ENCODE data around the gene ATM.
"Not testable (repeated sequence)": the region's sequence is repeated elsewhere in the genome, so short reads cannot be mapped to it uniquely, and the experiment has no call there.

ATM gene

DNA sequence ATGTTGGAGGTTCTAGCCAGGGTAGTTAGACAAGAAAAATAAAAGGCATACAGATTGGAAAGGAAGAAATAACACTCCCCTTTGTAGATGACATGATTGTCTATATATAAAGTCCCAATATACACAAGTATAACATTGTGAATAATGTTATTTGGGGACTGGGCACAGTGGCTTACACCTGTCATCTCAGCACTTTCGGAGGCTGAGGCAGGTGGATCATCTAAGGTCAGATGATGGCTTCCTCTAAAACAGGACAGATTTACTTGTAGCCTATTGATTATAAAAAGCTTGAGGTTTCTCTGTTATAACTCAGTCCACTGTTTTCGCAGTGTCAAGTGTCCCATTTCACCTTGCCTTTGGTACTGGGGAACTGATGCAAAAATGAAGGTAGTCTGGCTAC, 19.6 kb downstream of the ATM start:
- no peaks in the 10 kb centered on the region for H3K36me3 ChIP-seq (ENCODE audit: control insufficient read depth, insufficient read depth, low read length)
- no peaks in the 10 kb centered on the region for H3K4me1 ChIP-seq (ENCODE audit: control insufficient read depth, insufficient read depth, low read length)
- H3K9ac ChIP-seq (ENCODE audit: low read length): no peak overlapping the region

DNA sequence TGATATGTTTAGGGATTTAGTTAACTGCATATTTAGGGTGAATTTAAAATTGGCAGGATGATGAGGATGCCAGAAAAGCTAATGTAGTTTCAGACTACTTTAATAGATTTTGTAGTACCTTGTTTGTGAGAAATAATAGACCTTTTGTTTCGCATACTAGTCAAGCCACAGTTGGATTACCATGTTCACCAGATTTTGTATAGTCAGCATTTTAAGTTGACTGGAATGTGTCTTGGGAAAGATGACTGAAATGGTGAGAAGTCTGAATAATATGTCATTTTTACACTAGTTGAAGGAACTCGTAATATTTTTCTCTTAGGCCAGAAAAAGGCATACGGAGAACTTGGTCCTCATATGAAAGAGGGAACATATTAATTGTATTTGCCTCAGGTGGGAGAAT, 23.4 kb downstream of the ATM start:
- no peaks in the 10 kb centered on the region for H3K36me3 ChIP-seq (ENCODE audit: control insufficient read depth, insufficient read depth, low read length)
- no peaks in the 10 kb centered on the region for H3K9me3 ChIP-seq (ENCODE audit: control insufficient read depth, low read length)
- H3K27me3 ChIP-seq (ENCODE audit: control insufficient read depth, insufficient read depth, low read length): no peaks in the 10 kb centered on the region
- H3K4me3 ChIP-seq (ENCODE audit: low read length): no peak overlapping the region
- no peak overlapping the region for H3K9ac ChIP-seq (ENCODE audit: low read length)
- H3K4me1 ChIP-seq (ENCODE audit: control insufficient read depth, insufficient read depth, low read length): no peaks in the 10 kb centered on the region

More for the DNA sequence above, 19.6 kb downstream of the ATM start:
- no peaks in the 10 kb centered on the region for H3K9me3 ChIP-seq (ENCODE audit: control insufficient read depth, low read length)
- H3K27me3 ChIP-seq (ENCODE audit: control insufficient read depth, insufficient read depth, low read length): no peaks in the 10 kb centered on the region
- no peak overlapping the region for H3K4me3 ChIP-seq (ENCODE audit: low read length)

- Histone ChIP-seq H3K4me3 (ENCODE audit: low read length) (no peak overlapping the region), H3K4me1 (ENCODE audit: control insufficient read depth, insufficient read depth, low read length) (no peaks in the 10 kb centered on the region), H3K36me3 (ENCODE audit: control insufficient read depth, insufficient read depth, low read length) (no peaks in the 10 kb centered on the region), H3K27me3 (ENCODE audit: control insufficient read depth, insufficient read depth, low read length) (no peaks in the 10 kb centered on the region), H3K9ac (ENCODE audit: low read length) (no peak overlapping the region), H3K9me3 (ENCODE audit: control insufficient read depth, low read length) (no peaks in the 10 kb centered on the region)
Observed at GRCh38 chr11:108246885-108247284, 24.0 kb downstream of the ATM start.

DNA sequence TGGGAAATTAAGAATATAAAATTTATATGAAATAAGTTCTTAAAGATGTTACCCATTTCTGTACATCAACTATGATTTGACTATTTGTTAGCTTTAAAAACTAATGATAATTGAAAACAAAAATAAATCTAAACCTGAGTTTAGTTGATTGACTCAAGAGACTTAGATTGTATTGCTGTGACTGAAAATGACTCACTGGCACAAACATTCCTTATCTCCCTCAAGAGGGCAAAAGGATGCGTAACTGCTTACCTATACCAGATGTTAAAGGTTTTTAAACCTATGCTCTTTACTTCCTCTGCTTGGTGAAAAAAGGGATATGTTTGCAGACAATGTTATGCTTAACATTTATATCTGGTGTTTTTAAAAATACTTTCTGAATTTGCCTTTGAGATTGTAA, 30.3 kb downstream of the ATM start:
- H3K9me3 ChIP-seq (ENCODE audit: control insufficient read depth, low read length): no peaks in the 10 kb centered on the region
- no peaks in the 10 kb centered on the region for H3K4me1 ChIP-seq (ENCODE audit: control insufficient read depth, insufficient read depth, low read length)
- H3K27me3 ChIP-seq (ENCODE audit: control insufficient read depth, insufficient read depth, low read length): no peaks in the 10 kb centered on the region
- H3K9ac ChIP-seq (ENCODE audit: low read length): no peak overlapping the region
- no peaks in the 10 kb centered on the region for H3K36me3 ChIP-seq (ENCODE audit: control insufficient read depth, insufficient read depth, low read length)
- H3K4me3 ChIP-seq (ENCODE audit: low read length): no peak overlapping the region

DNA sequence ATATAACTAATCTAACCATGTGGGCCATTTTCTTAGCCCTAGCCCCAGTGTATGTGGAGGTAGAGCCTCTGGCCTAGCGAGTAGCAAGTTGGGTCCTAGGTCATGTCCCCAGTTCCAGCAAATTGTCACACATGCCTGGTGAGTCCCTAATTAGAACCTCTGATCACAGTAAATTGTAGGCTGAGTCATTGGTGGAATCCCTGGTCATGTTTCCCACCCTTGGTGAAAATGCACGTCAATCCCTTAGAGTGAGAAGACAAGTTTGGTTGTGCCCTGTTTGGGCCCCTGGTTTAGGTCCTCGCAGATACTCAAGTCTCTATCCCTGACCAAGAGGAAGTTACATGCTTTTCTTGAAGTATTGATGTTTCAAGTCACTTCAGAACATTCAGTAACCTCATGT, 46.7 kb downstream of the ATM start:
- Histone ChIP-seq H3K4me3 (ENCODE audit: low read length) (no peak overlapping the region), H3K27me3 (ENCODE audit: control insufficient read depth, insufficient read depth, low read length) (no peaks in the 10 kb centered on the region), H3K4me1 (ENCODE audit: control insufficient read depth, insufficient read depth, low read length) (no peaks in the 10 kb centered on the region), H3K9me3 (ENCODE audit: control insufficient read depth, low read length) (no peaks in the 10 kb centered on the region), H3K36me3 (ENCODE audit: control insufficient read depth, insufficient read depth, low read length) (no peaks in the 10 kb centered on the region), H3K9ac (ENCODE audit: low read length) (no peak overlapping the region)

DNA sequence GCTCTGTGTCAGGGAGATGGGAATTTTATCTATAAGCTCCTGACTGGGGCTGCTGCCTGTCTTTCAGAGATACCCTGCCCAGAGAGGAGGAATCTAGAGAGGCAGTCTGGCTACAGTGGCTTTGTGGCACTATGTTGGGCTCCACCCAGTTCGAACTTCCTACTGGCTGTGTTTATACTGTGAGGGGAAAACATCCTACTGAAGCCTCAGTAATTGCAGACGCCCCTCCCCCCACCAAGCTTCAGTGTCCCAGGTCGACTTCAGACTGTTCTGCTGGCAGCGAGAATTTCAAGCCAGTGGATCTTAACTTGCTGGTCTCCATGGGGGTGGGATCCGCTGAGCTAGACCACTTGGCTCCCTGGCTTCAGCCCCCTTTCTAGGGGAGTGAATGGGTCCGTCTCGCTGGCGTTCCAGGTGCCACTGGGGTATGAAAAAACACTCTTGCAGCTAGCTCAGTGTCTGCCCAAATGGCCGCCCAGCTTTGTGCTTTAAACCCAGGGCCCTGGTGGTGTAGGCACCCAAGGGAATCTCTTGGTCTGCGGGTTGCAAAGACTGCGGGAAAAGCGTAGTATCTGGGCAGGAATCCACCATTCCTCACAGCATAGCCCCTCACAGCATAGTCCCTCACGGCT, 54.2 kb downstream of the ATM start:
- not testable (repeated sequence) for H3K4me3 ChIP-seq (ENCODE audit: low read length); H3K9me3 ChIP-seq (ENCODE audit: control insufficient read depth, low read length); H3K27me3 ChIP-seq (ENCODE audit: control insufficient read depth, insufficient read depth, low read length); H3K4me1 ChIP-seq (ENCODE audit: control insufficient read depth, insufficient read depth, low read length); H3K36me3 ChIP-seq (ENCODE audit: control insufficient read depth, insufficient read depth, low read length); H3K9ac ChIP-seq (ENCODE audit: low read length)

- H3K9ac ChIP-seq (ENCODE audit: low read length): no peak overlapping the region
- no peak overlapping the region for H3K4me3 ChIP-seq (ENCODE audit: low read length)
- H3K36me3 ChIP-seq (ENCODE audit: control insufficient read depth, insufficient read depth, low read length): no peaks in the 10 kb centered on the region
- no peaks in the 10 kb centered on the region for H3K27me3 ChIP-seq (ENCODE audit: control insufficient read depth, insufficient read depth, low read length)
- no peaks in the 10 kb centered on the region for H3K4me1 ChIP-seq (ENCODE audit: control insufficient read depth, insufficient read depth, low read length)
- H3K9me3 ChIP-seq (ENCODE audit: control insufficient read depth, low read length): no peaks in the 10 kb centered on the region
Observed at GRCh38 chr11:108278546-108278945, 55.7 kb downstream of the ATM start.

- Histone ChIP-seq H3K4me3 (ENCODE audit: low read length) (no peak overlapping the region), H3K36me3 (ENCODE audit: control insufficient read depth, insufficient read depth, low read length) (no peaks in the 10 kb centered on the region), H3K27me3 (ENCODE audit: control insufficient read depth, insufficient read depth, low read length) (no peaks in the 10 kb centered on the region), H3K4me1 (ENCODE audit: control insufficient read depth, insufficient read depth, low read length) (no peaks in the 10 kb centered on the region), H3K9ac (ENCODE audit: low read length) (no peak overlapping the region), H3K9me3 (ENCODE audit: control insufficient read depth, low read length) (no peaks in the 10 kb centered on the region)
Observed at GRCh38 chr11:108278954-108279353, 56.1 kb downstream of the ATM start.

DNA sequence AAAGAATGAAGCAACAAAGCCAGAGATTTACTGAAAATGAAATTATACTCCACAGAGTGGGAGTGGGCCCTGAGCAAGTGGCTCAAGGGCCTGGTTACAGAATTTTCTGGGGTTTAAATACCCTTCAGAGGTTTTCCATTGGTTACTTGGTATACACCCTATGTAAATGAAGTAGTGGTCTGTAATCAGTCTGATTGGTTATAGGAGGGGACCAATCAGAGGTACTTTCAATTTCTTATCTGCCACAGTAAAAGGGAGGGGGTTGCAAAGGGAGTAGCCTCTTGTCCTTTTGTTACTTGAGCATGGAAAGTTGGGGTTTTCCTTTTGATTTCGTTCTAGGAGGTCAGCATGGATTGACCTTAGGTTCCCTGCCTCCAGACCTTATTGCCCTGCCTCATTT, 63.5 kb downstream of the ATM start:
- Histone ChIP-seq H3K36me3 (ENCODE audit: control insufficient read depth, insufficient read depth, low read length) (no peaks in the 10 kb centered on the region), H3K9me3 (ENCODE audit: control insufficient read depth, low read length) (no peaks in the 10 kb centered on the region), H3K27me3 (ENCODE audit: control insufficient read depth, insufficient read depth, low read length) (no peaks in the 10 kb centered on the region), H3K4me3 (ENCODE audit: low read length) (no peak overlapping the region), H3K4me1 (ENCODE audit: control insufficient read depth, insufficient read depth, low read length) (no peaks in the 10 kb centered on the region), H3K9ac (ENCODE audit: low read length) (no peak overlapping the region)

DNA sequence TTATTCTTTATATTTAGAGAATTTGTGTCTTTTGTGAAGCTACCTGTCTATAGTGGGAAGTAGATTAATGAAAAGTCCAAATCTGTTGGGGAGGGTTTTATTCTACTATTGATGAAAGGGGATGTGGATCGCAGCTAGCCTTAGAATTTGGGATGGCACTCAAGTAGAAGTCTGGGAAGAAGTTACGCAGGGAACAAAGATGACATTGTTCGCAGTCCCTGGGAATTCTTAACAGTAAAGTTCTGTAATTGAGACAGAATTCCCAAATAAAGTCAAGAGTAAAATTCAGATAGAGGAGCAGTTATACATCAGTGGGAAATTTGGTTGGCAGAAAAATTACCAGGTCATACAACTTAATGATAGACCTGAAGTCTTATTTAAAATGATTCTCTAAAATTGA, 64.1 kb downstream of the ATM start:
- no peaks in the 10 kb centered on the region for H3K27me3 ChIP-seq (ENCODE audit: control insufficient read depth, insufficient read depth, low read length)
- H3K9me3 ChIP-seq (ENCODE audit: control insufficient read depth, low read length): no peaks in the 10 kb centered on the region
- H3K4me1 ChIP-seq (ENCODE audit: control insufficient read depth, insufficient read depth, low read length): no peaks in the 10 kb centered on the region
- no peaks in the 10 kb centered on the region for H3K36me3 ChIP-seq (ENCODE audit: control insufficient read depth, insufficient read depth, low read length)
- no peak overlapping the region for H3K4me3 ChIP-seq (ENCODE audit: low read length)
- no peak overlapping the region for H3K9ac ChIP-seq (ENCODE audit: low read length)

GRCh38 chr11:108289066-108289465, 66.2 kb downstream of the ATM start:
- not testable (repeated sequence) for H3K4me1 ChIP-seq (ENCODE audit: control insufficient read depth, insufficient read depth, low read length); H3K9me3 ChIP-seq (ENCODE audit: control insufficient read depth, low read length); H3K4me3 ChIP-seq (ENCODE audit: low read length); H3K9ac ChIP-seq (ENCODE audit: low read length); H3K27me3 ChIP-seq (ENCODE audit: control insufficient read depth, insufficient read depth, low read length); H3K36me3 ChIP-seq (ENCODE audit: control insufficient read depth, insufficient read depth, low read length)

DNA sequence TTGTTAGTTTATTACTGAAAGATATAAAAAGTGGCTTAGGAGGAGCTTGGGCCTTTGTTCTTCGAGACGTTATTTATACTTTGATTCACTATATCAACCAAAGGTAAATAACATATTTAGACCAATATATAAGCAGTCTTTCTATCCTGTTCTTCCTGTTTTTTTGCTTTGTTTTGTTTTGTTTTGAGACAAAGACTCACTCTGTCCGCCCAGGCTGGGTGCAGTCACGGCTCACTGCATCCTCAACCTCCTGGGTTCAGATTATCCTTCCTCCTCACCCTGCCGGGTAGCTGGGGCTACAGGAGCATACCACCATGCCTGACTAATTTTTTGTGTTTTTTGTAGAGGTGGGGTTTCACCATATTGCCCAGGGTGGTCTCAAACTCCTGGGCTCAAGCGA, 66.8 kb downstream of the ATM start:
- Histone ChIP-seq H3K36me3 (ENCODE audit: control insufficient read depth, insufficient read depth, low read length) (no peaks in the 10 kb centered on the region), H3K9me3 (ENCODE audit: control insufficient read depth, low read length) (no peaks in the 10 kb centered on the region)

DNA sequence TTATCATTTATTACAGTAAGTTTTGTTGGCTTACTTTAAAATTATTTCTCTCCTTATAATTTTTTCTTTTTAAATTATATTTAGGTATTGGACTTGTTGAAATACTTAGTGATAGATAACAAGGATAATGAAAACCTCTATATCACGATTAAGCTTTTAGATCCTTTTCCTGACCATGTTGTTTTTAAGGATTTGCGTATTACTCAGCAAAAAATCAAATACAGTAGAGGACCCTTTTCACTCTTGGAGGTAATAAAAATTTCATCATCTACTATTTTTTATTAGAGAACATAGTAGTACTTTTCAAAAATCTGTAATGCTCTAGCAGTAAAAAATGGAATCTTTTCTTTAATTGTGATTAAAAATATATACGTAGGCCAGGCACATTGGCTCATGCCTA, 70.4 kb downstream of the ATM start:
- H3K36me3 ChIP-seq (ENCODE audit: control insufficient read depth, insufficient read depth, low read length): no peaks in the 10 kb centered on the region
- H3K9ac ChIP-seq (ENCODE audit: low read length): no peak overlapping the region
- no peak overlapping the region for H3K4me3 ChIP-seq (ENCODE audit: low read length)
- H3K9me3 ChIP-seq (ENCODE audit: control insufficient read depth, low read length): no peaks in the 10 kb centered on the region
- H3K27me3 ChIP-seq (ENCODE audit: control insufficient read depth, insufficient read depth, low read length): no peaks in the 10 kb centered on the region
- H3K4me1 ChIP-seq (ENCODE audit: control insufficient read depth, insufficient read depth, low read length): no peaks in the 10 kb centered on the region

More for the DNA sequence above, 66.8 kb downstream of the ATM start:
- no peaks in the 10 kb centered on the region for H3K4me1 ChIP-seq (ENCODE audit: control insufficient read depth, insufficient read depth, low read length)
- H3K9ac ChIP-seq (ENCODE audit: low read length): no peak overlapping the region
- no peak overlapping the region for H3K4me3 ChIP-seq (ENCODE audit: low read length)
- no peaks in the 10 kb centered on the region for H3K27me3 ChIP-seq (ENCODE audit: control insufficient read depth, insufficient read depth, low read length)
